ENCODE results near the gene RERE.

Gene RERE

GRCh38 chr1:8430476-8430875, 387.0 kb downstream of the RERE start:
- H3K9ac ChIP-seq (ENCODE audit: low read length) = peak overlapping the region; percentile 55
- no peak overlapping the region for H3K4me3 ChIP-seq (ENCODE audit: insufficient read depth, low read length, poor library complexity, severe bottlenecking)
- H4K20me1 ChIP-seq (ENCODE audit: low read depth, low read length) = no peaks in the 10 kb centered on the region
- H3F3A ChIP-seq (ENCODE audit: insufficient read depth) = peaks cover 55% of the 10 kb centered on the region
- peak overlapping the region; percentile 78 for H3K4me2 ChIP-seq (ENCODE audit: low read depth, low read length, poor library complexity, severe bottlenecking)
- no peaks in the 10 kb centered on the region for H3K9me2 ChIP-seq (replicated peaks; ENCODE audit: insufficient read depth, low read length)
- H3K36me3 ChIP-seq (ENCODE audit: low read length) = no peaks in the 10 kb centered on the region
- H3K9me3 ChIP-seq (ENCODE audit: insufficient read depth, low read length) = no peaks in the 10 kb centered on the region
- H2AFZ ChIP-seq (ENCODE audit: low read depth, low read length, severe bottlenecking) = no peak overlapping the region
- H3K27me3 ChIP-seq (ENCODE audit: low read length) = no peaks in the 10 kb centered on the region
- TF ChIP-seq, protein P1, sequence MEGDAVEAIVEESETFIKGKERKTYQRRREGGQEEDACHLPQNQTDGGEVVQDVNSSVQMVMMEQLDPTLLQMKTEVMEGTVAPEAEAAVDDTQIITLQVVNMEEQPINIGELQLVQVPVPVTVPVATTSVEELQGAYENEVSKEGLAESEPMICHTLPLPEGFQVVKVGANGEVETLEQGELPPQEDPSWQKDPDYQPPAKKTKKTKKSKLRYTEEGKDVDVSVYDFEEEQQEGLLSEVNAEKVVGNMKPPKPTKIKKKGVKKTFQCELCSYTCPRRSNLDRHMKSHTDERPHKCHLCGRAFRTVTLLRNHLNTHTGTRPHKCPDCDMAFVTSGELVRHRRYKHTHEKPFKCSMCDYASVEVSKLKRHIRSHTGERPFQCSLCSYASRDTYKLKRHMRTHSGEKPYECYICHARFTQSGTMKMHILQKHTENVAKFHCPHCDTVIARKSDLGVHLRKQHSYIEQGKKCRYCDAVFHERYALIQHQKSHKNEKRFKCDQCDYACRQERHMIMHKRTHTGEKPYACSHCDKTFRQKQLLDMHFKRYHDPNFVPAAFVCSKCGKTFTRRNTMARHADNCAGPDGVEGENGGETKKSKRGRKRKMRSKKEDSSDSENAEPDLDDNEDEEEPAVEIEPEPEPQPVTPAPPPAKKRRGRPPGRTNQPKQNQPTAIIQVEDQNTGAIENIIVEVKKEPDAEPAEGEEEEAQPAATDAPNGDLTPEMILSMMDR (IDR thresholded peaks at IDR 0.05; ENCODE audit: insufficient read depth, low read length, poor library complexity, severe bottlenecking) = no peak
- TF ChIP-seq EZH2phosphoT487 (conservative IDR thresholded peaks at IDR 0.05; ENCODE audit: low read length) = no peak
- peak overlapping the region; percentile 99 for H3K27ac ChIP-seq (ENCODE audit: low read depth, low read length)
- peaks cover 15% of the 10 kb centered on the region for H3K79me2 ChIP-seq (ENCODE audit: insufficient read depth, low read length)

DNA sequence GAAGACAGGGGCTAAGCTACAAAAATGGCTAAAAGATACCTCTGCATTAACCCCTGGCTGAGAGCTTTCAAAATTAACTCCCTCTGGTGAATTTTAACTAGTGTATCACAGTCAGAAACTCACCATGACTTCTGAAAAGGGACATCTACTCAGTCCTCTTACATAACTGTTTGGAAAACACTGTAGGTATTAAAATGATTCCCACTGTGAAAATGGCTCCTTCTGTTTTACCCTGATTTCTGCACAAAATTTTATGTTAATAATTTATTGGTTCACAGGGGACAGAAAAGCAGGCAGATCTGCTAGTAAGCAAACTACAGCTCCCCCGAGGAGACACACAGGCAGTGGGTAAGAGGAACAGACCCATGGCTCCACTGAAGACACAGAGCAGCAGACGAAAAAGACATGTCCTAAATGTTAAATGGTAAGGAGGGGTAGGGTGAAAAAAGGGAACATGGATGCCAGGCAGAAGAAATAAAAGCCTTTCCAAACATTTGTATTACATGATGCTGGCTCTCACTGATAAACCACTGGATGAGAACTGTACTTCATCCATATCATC, 387.8 kb downstream of the RERE start:
- no peaks in the 10 kb centered on the region for H3K36me3 ChIP-seq (ENCODE audit: low read length)
- no peaks in the 10 kb centered on the region for H3K27me3 ChIP-seq (ENCODE audit: low read length)
- H4K20me1 ChIP-seq (ENCODE audit: low read depth, low read length) = no peaks in the 10 kb centered on the region
- H3K4me3 ChIP-seq (ENCODE audit: insufficient read depth, low read length, poor library complexity, severe bottlenecking) = no peak overlapping the region
- H3K4me2 ChIP-seq (ENCODE audit: low read depth, low read length, poor library complexity, severe bottlenecking) = peak overlapping the region; percentile 78
- H3K9me2 ChIP-seq (replicated peaks; ENCODE audit: insufficient read depth, low read length) = no peaks in the 10 kb centered on the region
- H3K9me3 ChIP-seq (ENCODE audit: insufficient read depth, low read length) = no peaks in the 10 kb centered on the region
- H2AFZ ChIP-seq (ENCODE audit: low read depth, low read length, severe bottlenecking) = no peak overlapping the region
- peaks cover 62% of the 10 kb centered on the region for H3F3A ChIP-seq (ENCODE audit: insufficient read depth)
- peaks cover 15% of the 10 kb centered on the region for H3K79me2 ChIP-seq (ENCODE audit: insufficient read depth, low read length)
- H3K27ac ChIP-seq (ENCODE audit: low read depth, low read length) = peak overlapping the region; percentile 99
- no peak for TF ChIP-seq EZH2phosphoT487 (conservative IDR thresholded peaks at IDR 0.05; ENCODE audit: low read length)
- TF ChIP-seq, protein P1 (IDR thresholded peaks at IDR 0.05; ENCODE audit: insufficient read depth, low read length, poor library complexity, severe bottlenecking) = no peak
- peak overlapping the region; percentile 55 for H3K9ac ChIP-seq (ENCODE audit: low read length)

DNA sequence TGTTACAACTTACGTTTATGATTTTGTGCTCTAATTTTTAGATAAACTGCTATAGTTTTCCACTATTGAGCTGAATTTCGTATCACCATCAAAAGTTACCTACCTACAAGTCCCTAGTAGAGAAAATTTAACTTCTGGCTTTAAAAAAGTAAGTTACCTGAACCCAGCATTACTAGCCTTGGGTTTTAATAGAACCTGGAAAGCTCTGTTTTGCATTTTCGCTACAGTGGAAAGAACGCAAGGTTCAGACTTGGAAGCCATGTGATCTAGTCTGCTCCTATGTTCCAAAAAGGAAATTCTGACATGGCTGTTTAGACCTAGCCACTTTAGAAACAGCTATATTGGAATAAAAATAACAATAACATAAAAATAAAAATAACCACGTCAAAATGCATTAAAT, 389.0 kb downstream of the RERE start:
- H3K27me3 ChIP-seq (ENCODE audit: low read length) = no peaks in the 10 kb centered on the region
- H3K4me2 ChIP-seq (ENCODE audit: low read depth, low read length, poor library complexity, severe bottlenecking) = peak overlapping the region; percentile 78
- no peaks in the 10 kb centered on the region for H3K9me3 ChIP-seq (ENCODE audit: insufficient read depth, low read length)
- peaks cover 15% of the 10 kb centered on the region for H3K79me2 ChIP-seq (ENCODE audit: insufficient read depth, low read length)
- no peaks in the 10 kb centered on the region for H4K20me1 ChIP-seq (ENCODE audit: low read depth, low read length)
- H3K27ac ChIP-seq (ENCODE audit: low read depth, low read length) = peak overlapping the region; percentile 99
- no peaks in the 10 kb centered on the region for H3K9me2 ChIP-seq (replicated peaks; ENCODE audit: insufficient read depth, low read length)
- H3K36me3 ChIP-seq (ENCODE audit: low read length) = no peaks in the 10 kb centered on the region
- H3F3A ChIP-seq (ENCODE audit: insufficient read depth) = peaks cover 71% of the 10 kb centered on the region
- H3K9ac ChIP-seq (ENCODE audit: low read length) = peak overlapping the region; percentile 55
- peak overlapping the region; percentile 12 for H3K4me3 ChIP-seq (ENCODE audit: insufficient read depth, low read length, poor library complexity, severe bottlenecking)
- TF ChIP-seq, protein P1 (IDR thresholded peaks at IDR 0.05; ENCODE audit: insufficient read depth, low read length, poor library complexity, severe bottlenecking) = no peak
- no peak for TF ChIP-seq EZH2phosphoT487 (conservative IDR thresholded peaks at IDR 0.05; ENCODE audit: low read length)
- H2AFZ ChIP-seq (ENCODE audit: low read depth, low read length, severe bottlenecking) = no peak overlapping the region

Data from SU-DHL-6 (cell line).